PC-3 (cell line): ENCODE results near the gene UNC5C. TPM values are rescaled to one million over a fixed set of nuclear protein-coding genes. Genes with fewer than 3 reads are reported as not detected.

ENCODE experiments used
- ATAC-seq: fragments of 200-7000 bp; cut with Tn5 transposase; 2 replicates; pipeline ENCODE4 v1.9.1; 2020; ENCODE audit warnings: mild to moderate bottlenecking, moderate library complexity
- BruUV-seq: library from RNA; stranded (reverse); fragments of 400-500 nt; replicated peaks from 2 replicates; lab custom pipeline; 2021; lab: Mats Ljungman, UMichigan
- CTCF ChIA-PET: fragments of 300-600 bp; sonication (Branson Sonifier 250); formaldehyde crosslinking; loops from one replicate; lab custom pipeline; 2022; ENCODE audit warnings: antibody characterized with exemption; lab: Charles Lee
- POLR2A ChIA-PET: fragments of 300-600 bp; sonication (Branson Sonifier 250); formaldehyde crosslinking; loops from one replicate; lab custom pipeline; 2022; ENCODE audit warnings: antibody characterized with exemption; ENCODE audit not compliant: unreplicated experiment; lab: Charles Lee
- DNase-seq: peaks from one replicate; pipeline ENCODE4 v3.0.0-alpha.2; 2015
- H2AFZ ChIP-seq: fragments of 300-600 bp; sonication (generic); 2 replicates; pipeline ENCODE4 v1.6.0; 2016; ENCODE audit warnings: antibody characterized with exemption, low read length
- H3F3A ChIP-seq: fragments of 300-600 bp; sonication (generic); one replicate; pipeline ENCODE4 v1.6.0; 2017; ENCODE audit warnings: antibody characterized with exemption, low read length, control low read depth, mild to moderate bottlenecking; ENCODE audit not compliant: unreplicated experiment
- H3K27ac ChIP-seq: fragments of 300-600 bp; sonication (generic); 2 replicates; pipeline ENCODE4 v1.5.1; 2016; ENCODE audit warnings: mild to moderate bottlenecking, low read length
- H3K27me3 ChIP-seq: fragments of 300-600 bp; sonication (generic); 2 replicates; pipeline ENCODE4 v1.6.1; 2016; ENCODE audit warnings: low read length, mixed read lengths
- H3K36me3 ChIP-seq: fragments of 300-600 bp; sonication (generic); 2 replicates; pipeline ENCODE4 v1.6.1; 2016; ENCODE audit warnings: low read depth, mixed run types, low read length, mixed read lengths
- H3K4me1 ChIP-seq: fragments of 300-600 bp; sonication (generic); 2 replicates; pipeline ENCODE4 v1.5.1; 2016; ENCODE audit warnings: low read length; ENCODE audit not compliant: insufficient read depth
- H3K4me2 ChIP-seq: fragments of 300-600 bp; sonication (generic); 2 replicates; pipeline ENCODE4 v1.6.0; 2016; ENCODE audit warnings: low read length
- H3K4me3 ChIP-seq: fragments of 300-600 bp; sonication (generic); 2 replicates; pipeline ENCODE4 v1.5.1; 2016; ENCODE audit warnings: mild to moderate bottlenecking, low read length, mixed read lengths
- H3K79me2 ChIP-seq: fragments of 300-600 bp; sonication (generic); 2 replicates; pipeline ENCODE4 v1.6.1; 2017; ENCODE audit warnings: low read length, mixed read lengths
- H3K9ac ChIP-seq: fragments of 300-600 bp; sonication (generic); 2 replicates; pipeline ENCODE4 v1.6.0; 2016; ENCODE audit warnings: mild to moderate bottlenecking, low read length
- H3K9me2 ChIP-seq: fragments of 300-600 bp; sonication (generic); replicated peaks from 2 replicates; pipeline ENCODE4 v1.6.1; 2016; ENCODE audit warnings: mixed run types, low read length, mixed read lengths
- H3K9me3 ChIP-seq: fragments of 300-600 bp; sonication (generic); 2 replicates; pipeline ENCODE4 v1.6.1; 2016; ENCODE audit warnings: low read length, mixed read lengths
- H4K20me1 ChIP-seq: fragments of 300-600 bp; sonication (generic); 2 replicates; pipeline ENCODE4 v1.6.1; 2016; ENCODE audit warnings: low read length, mixed read lengths
- CTCF ChIP-seq: fragments of 300-600 bp; sonication (generic); conservative IDR thresholded peaks from 2 replicates; pipeline ENCODE4 v1.5.1; 2017; ENCODE audit warnings: antibody characterized with exemption, low read depth, mild to moderate bottlenecking, low read length
- EZH2 ChIP-seq: fragments of 300-600 bp; sonication (generic); IDR thresholded peaks from one replicate; pipeline ENCODE4 v1.6.1; 2017; ENCODE audit warnings: antibody characterized with exemption, mild to moderate bottlenecking, low read length; ENCODE audit not compliant: unreplicated experiment
- EZH2phosphoT487 ChIP-seq: fragments of 300-600 bp; sonication (generic); IDR thresholded peaks from 2 replicates; pipeline ENCODE4 v1.6.1; 2018; ENCODE audit warnings: mild to moderate bottlenecking, antibody characterized with exemption, low read length, borderline replicate concordance
- intact Hi-C: fragments of 100-400 bp; cut with micrococcal nuclease; formaldehyde crosslinking; loops from 2 replicates; pipeline ENCODE4 v1.9.0; 2023
- total RNA-seq: library from RNA; depleted of rRNA; stranded (reverse); fragments of >200 nt; gene quantifications from 2 replicates; pipeline ENCODE4 v1.2.3, GENCODE V29; 2014

Gene UNC5C
- total RNA-seq, 1 experiment from 2014 or later = not detected

- POLR2A ChIA-PET = no interaction called here
- DNase-seq = no peak
- CTCF ChIA-PET = no interaction called here
- Histone ChIP-seq H3K27ac (no peak overlapping the region), H3K36me3 (no peaks in the 10 kb centered on the region), H2AFZ (no peak overlapping the region), H4K20me1 (no peaks in the 10 kb centered on the region), H3K27me3 (no peaks in the 10 kb centered on the region), H3K4me3 (no peak overlapping the region), H3K9me3 (no peaks in the 10 kb centered on the region), H3K79me2 (no peaks in the 10 kb centered on the region), H3K4me1 (no peaks in the 10 kb centered on the region), H3K9me2 (no peaks in the 10 kb centered on the region), H3K4me2 (no peak overlapping the region), H3K9ac (no peak overlapping the region), H3F3A (no peaks in the 10 kb centered on the region)
- ATAC-seq = no peak
- TF ChIP-seq EZH2phosphoT487 (no peak), EZH2 (no peak)
- intact Hi-C loops = no loop called here
- no TSS peak for BruUV-seq
Observed at GRCh38 chr4:95355021-95355420, 193.8 kb downstream of the UNC5C start.

GRCh38 chr4:95348418-95348817 is 200.4 kb downstream of the UNC5C start:
- no peak overlapping the region for H3K4me2 ChIP-seq
- no peak overlapping the region for H3K27ac ChIP-seq
- BruUV-seq = no TSS peak
- ATAC-seq (no peak), DNase-seq (no peak)
- intact Hi-C loops = no loop called here
- H3K79me2 ChIP-seq = no peaks in the 10 kb centered on the region
- CTCF ChIA-PET = no interaction called here
- H4K20me1 ChIP-seq = no peaks in the 10 kb centered on the region
- H3K4me1 ChIP-seq = no peaks in the 10 kb centered on the region
- no peaks in the 10 kb centered on the region for H3K9me2 ChIP-seq
- no peaks in the 10 kb centered on the region for H3K36me3 ChIP-seq
- no peaks in the 10 kb centered on the region for H3K9me3 ChIP-seq
- TF ChIP-seq EZH2 (no peak), EZH2phosphoT487 (no peak)
- H3K9ac ChIP-seq = no peak overlapping the region
- no peak overlapping the region for H2AFZ ChIP-seq
- no peaks in the 10 kb centered on the region for H3K27me3 ChIP-seq
- H3K4me3 ChIP-seq = no peak overlapping the region
- H3F3A ChIP-seq = no peaks in the 10 kb centered on the region
- POLR2A ChIA-PET = no interaction called here

GRCh38 chr4:95343235-95343634 is 205.5 kb downstream of the UNC5C start:
- Histone ChIP-seq H4K20me1 (no peaks in the 10 kb centered on the region), H3K9ac (no peak overlapping the region), H3K4me3 (no peak overlapping the region), H3K79me2 (no peaks in the 10 kb centered on the region), H3F3A (no peaks in the 10 kb centered on the region), H2AFZ (no peak overlapping the region), H3K4me1 (no peaks in the 10 kb centered on the region), H3K36me3 (no peaks in the 10 kb centered on the region), H3K4me2 (no peak overlapping the region), H3K9me3 (no peaks in the 10 kb centered on the region), H3K9me2 (no peaks in the 10 kb centered on the region), H3K27ac (no peak overlapping the region), H3K27me3 (no peaks in the 10 kb centered on the region)
- ChIA-PET CTCF (no interaction called here), POLR2A (no interaction called here)
- ATAC-seq (no peak), DNase-seq (no peak)
- BruUV-seq = no TSS peak
- TF ChIP-seq EZH2 = no peak
- TF ChIP-seq EZH2phosphoT487 = no peak
- TF ChIP-seq CTCF = no peak
- intact Hi-C loops = no loop called here

GRCh38 chr4:95340191-95340590 is 208.6 kb downstream of the UNC5C start:
- TF ChIP-seq CTCF (no peak), EZH2phosphoT487 (no peak), EZH2 (no peak)
- Histone ChIP-seq H3K9me2 (no peaks in the 10 kb centered on the region), H3K79me2 (no peaks in the 10 kb centered on the region), H3K4me3 (no peak overlapping the region), H3K9ac (no peak overlapping the region), H3K9me3 (no peaks in the 10 kb centered on the region), H3K27me3 (no peaks in the 10 kb centered on the region), H3K4me2 (no peak overlapping the region), H3K27ac (no peak overlapping the region), H4K20me1 (no peaks in the 10 kb centered on the region), H3K36me3 (no peaks in the 10 kb centered on the region), H3F3A (no peaks in the 10 kb centered on the region), H2AFZ (no peak overlapping the region), H3K4me1 (no peaks in the 10 kb centered on the region)
- BruUV-seq = no TSS peak
- ChIA-PET POLR2A (interaction anchor here (0.8 kb wide), 1 partner anchor 39 kb away, joined by 9 read pairs; no protein-coding TSS in a partner anchor), CTCF (no interaction called here)
- intact Hi-C loops = no loop called here
- no peak for DNase-seq
- no peak for ATAC-seq
